Sigmoid colon (tissue), 7 donors: ENCODE data around the gene PLD3. TPM values are rescaled to one million over a fixed set of nuclear protein-coding genes. Genes with fewer than 3 reads are reported as not detected.

Experiments used
- DNase-seq: peaks from one replicate; pipeline ENCODE4 v3.0.0-alpha.2; 2019
- H3K27ac ChIP-seq, 4 donors: fragments of 200-600 bp; sonication (generic); one replicate each; pipeline ENCODE4 v1.5.1; 2016 to 2019; ENCODE audit warnings: mild to moderate bottlenecking in 1 of 4
- H3K27me3 ChIP-seq, 3 donors: fragments of 200-600 bp; sonication (generic); one replicate each; pipeline ENCODE4 v1.5.1; 2019; ENCODE audit warnings: mild to moderate bottlenecking in 1 of 3
- H3K36me3 ChIP-seq, 4 donors: fragments of 200-600 bp; sonication (generic); one replicate each; pipeline ENCODE4 v1.5.1; 2016 to 2019
- H3K4me1 ChIP-seq, 4 donors: fragments of 200-600 bp; sonication (generic); one replicate each; pipeline ENCODE4 v1.5.1; 2017 to 2019
- H3K4me3 ChIP-seq, 4 donors: fragments of 200-600 bp; sonication (generic); one replicate each; pipeline ENCODE4 v1.5.1; 2017 to 2019; ENCODE audit warnings: mild to moderate bottlenecking in 2 of 4, moderate library complexity in 1 of 4
- H3K9me3 ChIP-seq, 4 donors: fragments of 200-600 bp in 3 of 4; sonication (generic) in 3 of 4; one replicate each; pipeline versions ENCODE4 v1.5.1 to v1.6.1; 2013 to 2019
- CTCF ChIP-seq, 4 experiments: fragments of 450-650 bp in 3 of 4; fragments of 200-600 bp in 1 of 4; IDR thresholded peaks; one replicate each; pipeline ENCODE4 v1.5.1; 2016 to 2019; ENCODE audit warnings: antibody characterized with exemption in 4 of 4, mild to moderate bottlenecking in 3 of 4, moderate library complexity in 2 of 4
- EP300 ChIP-seq, 4 donors: sonication (generic); formaldehyde crosslinking; IDR thresholded peaks; one replicate each; pipeline ENCODE4 v1.6.1; 2017; ENCODE audit warnings: antibody characterized with exemption in 4 of 4
- POLR2A ChIP-seq, 2 donors: fragments of 450-650 bp; IDR thresholded peaks; one replicate each; pipeline ENCODE4 v1.6.1; 2016; ENCODE audit warnings: antibody characterized with exemption in 2 of 2, mild to moderate bottlenecking in 2 of 2, moderate library complexity in 2 of 2
- POLR2AphosphoS5 ChIP-seq, 4 donors: sonication (generic); formaldehyde crosslinking; IDR thresholded peaks; one replicate each; pipeline ENCODE4 v1.6.1; 2017; ENCODE audit warnings: antibody characterized with exemption in 4 of 4
- WGBS, 2 donors: extraction: QIAGEN DNeasy Blood & Tissue Kit; methylation state at CpG; one replicate each; pipeline ENCODE4 v1.1.7; 2013; 5-methylcytosine and 5-hydroxymethylcytosine counted together
- intact Hi-C: fragments of 100-400 bp; cut with DNase I; formaldehyde crosslinking; loops from one replicate; pipeline ENCODE4 v1.15.1; 2023
- polyA plus RNA-seq, 3 donors: library from polyadenylated mRNA; stranded (reverse); fragments of 200-250 nt; gene quantifications; one replicate each; pipeline ENCODE4 v1.2.3, GENCODE V29; 2013
- total RNA-seq, 4 donors: library from RNA; depleted of rRNA; stranded (reverse); fragments of >200 nt; gene quantifications; one replicate each; pipeline ENCODE4 v1.1.0, GENCODE V29; 2016
- donor health status: healthy with polysubstance abuse.
- donor health status: Bipolar disorder and iron deficiency.
- donor health status: healthy.

PLD3 gene
- total and polyA plus RNA-seq, 7 donors, result 48.0 to 270 (median 164) TPM

GRCh38 chr19:40421993-40422747, 73.7 kb downstream of the PLD3 start:
- peaks cover 0 to 47% (median 37%) of the 10 kb centered on the region in 4 donors for H3K4me1 ChIP-seq
- no peak for DNase-seq
- no peaks in the 10 kb centered on the region for H3K9me3 ChIP-seq
- WGBS, 2 donors, result 64 to 77% methylated on average over 16 of the region's 16 CpGs
- H3K4me3 ChIP-seq, result peak overlapping the region in 2 of 4 donors; percentile 67 to 68
- intact Hi-C loops, result loop anchor here (1.0 to 10.0 kb wide), 5 partner anchors 22 to 180 kb away; partner anchors contain the start of genes AKT2, C19orf47, LTBP4 and PLD3
- peaks cover 6 to 12% (median 9%) of the 10 kb centered on the region in 4 donors for H3K36me3 ChIP-seq
- peak overlapping the region; percentile 95 to 100 (median 99) for H3K27ac ChIP-seq
- TF ChIP-seq POLR2AphosphoS5 (IDR thresholded peaks at IDR 0.05) (peak; percentile 27 to 87 (median 64)), CTCF (IDR thresholded peaks at IDR 0.05) (no peak), POLR2A (IDR thresholded peaks at IDR 0.05) (no peak), EP300 (IDR thresholded peaks at IDR 0.05) (peak in 1 of 4 donors; percentile 59)
- no peaks in the 10 kb centered on the region for H3K27me3 ChIP-seq

GRCh38 chr19:40422748-40423566, 74.5 kb downstream of the PLD3 start:
- Histone ChIP-seq H3K9me3 (no peaks in the 10 kb centered on the region), H3K4me3 (peak overlapping the region in 1 of 4 donors; percentile 12), H3K27me3 (no peaks in the 10 kb centered on the region), H3K36me3 (peaks cover 6 to 12% (median 9%) of the 10 kb centered on the region in 4 donors), H3K4me1 (peaks cover 0 to 47% (median 37%) of the 10 kb centered on the region in 4 donors), H3K27ac (peak overlapping the region; percentile 95 to 100 (median 99))
- WGBS, 2 donors, result 90 to 92% methylated on average over 31 of the region's 31 CpGs
- no peak for DNase-seq
- TF ChIP-seq EP300 (IDR thresholded peaks at IDR 0.05), result no peak
- no peak for TF ChIP-seq CTCF (IDR thresholded peaks at IDR 0.05)
- no peak for TF ChIP-seq POLR2AphosphoS5 (IDR thresholded peaks at IDR 0.05)
- no peak for TF ChIP-seq POLR2A (IDR thresholded peaks at IDR 0.05)
- intact Hi-C loops, result loop anchor here (5.0 to 10.0 kb wide), 4 partner anchors 76 to 179 kb away; partner anchors contain the start of genes AKT2, C19orf47, LTBP4 and PLD3

GRCh38 chr19:40423938-40424337, 75.4 kb downstream of the PLD3 start:
- Histone ChIP-seq H3K27me3 (no peaks in the 10 kb centered on the region), H3K36me3 (peaks cover 6 to 12% (median 9%) of the 10 kb centered on the region in 4 donors), H3K9me3 (no peaks in the 10 kb centered on the region), H3K27ac (peak overlapping the region; percentile 95 to 100 (median 99)), H3K4me1 (peaks cover 0 to 47% (median 37%) of the 10 kb centered on the region in 4 donors), H3K4me3 (peak overlapping the region in 2 of 4 donors; percentile 74 to 98)
- DNase-seq, result no peak
- TF ChIP-seq EP300 (IDR thresholded peaks at IDR 0.05), result no peak
- no peak for TF ChIP-seq POLR2A (IDR thresholded peaks at IDR 0.05)
- TF ChIP-seq POLR2AphosphoS5 (IDR thresholded peaks at IDR 0.05), result no peak
- TF ChIP-seq CTCF (IDR thresholded peaks at IDR 0.05), result no peak
- 92 to 93% methylated on average over 6 of the region's 6 CpGs for WGBS, 2 donors
- intact Hi-C loops, result loop anchor here (5.0 to 10.0 kb wide), 4 partner anchors 77 to 178 kb away; partner anchors contain the start of genes AKT2, C19orf47, LTBP4 and PLD3

- H3K36me3 ChIP-seq, result peaks cover 6 to 12% (median 9%) of the 10 kb centered on the region in 4 donors
- peak overlapping the region; percentile 95 to 100 (median 99) for H3K27ac ChIP-seq
- 1% methylated on average over 28 of the region's 28 CpGs for WGBS, 2 donors
- peak overlapping the region; percentile 61 to 98 (median 86) for H3K4me3 ChIP-seq
- intact Hi-C loops, result loop anchor here (1.0 to 10.0 kb wide), 5 partner anchors 18 to 177 kb away; partner anchors contain the start of genes AKT2, C19orf47, LTBP4 and PLD3
- DNase-seq, result no peak
- peaks cover 0 to 47% (median 37%) of the 10 kb centered on the region in 4 donors for H3K4me1 ChIP-seq
- H3K9me3 ChIP-seq, result no peaks in the 10 kb centered on the region
- TF ChIP-seq EP300 (IDR thresholded peaks at IDR 0.05) (no peak), POLR2A (IDR thresholded peaks at IDR 0.05) (no peak), POLR2AphosphoS5 (IDR thresholded peaks at IDR 0.05) (no peak), CTCF (IDR thresholded peaks at IDR 0.05) (no peak)
- H3K27me3 ChIP-seq, result no peaks in the 10 kb centered on the region
These were observed 76.3 kb downstream of the PLD3 start for GRCh38 chr19:40424637-40425449.
